Calu3 (cell line): ENCODE measurements around the gene FAM219A. TPM values are rescaled to one million over a fixed set of nuclear protein-coding genes. Genes with fewer than 3 reads are reported as not detected.

Source experiments
- BruUV-seq: library from RNA; stranded (reverse); fragments of 400-500 nt; replicated peaks from 2 replicates; lab custom pipeline; 2021; lab: Mats Ljungman, UMichigan
- CTCF ChIA-PET: fragments of 300-600 bp; sonication (Branson Sonifier 250); formaldehyde crosslinking; loops from one replicate; lab custom pipeline; 2022; ENCODE audit warnings: antibody characterized with exemption; lab: Charles Lee
- DNase-seq: peaks from one replicate; pipeline ENCODE4 v3.0.0; 2022
- H3K27ac Mint-ChIP-seq: one replicate; pipeline ENCODE4 v1.8.0; 2022; ENCODE audit warnings: mixed read lengths; ENCODE audit not compliant: unreplicated experiment
- H3K27me3 Mint-ChIP-seq: one replicate; pipeline ENCODE4 v1.8.0; 2022; ENCODE audit warnings: mixed read lengths; ENCODE audit not compliant: unreplicated experiment
- H3K36me3 Mint-ChIP-seq: one replicate; pipeline ENCODE4 v1.8.0; 2022; ENCODE audit warnings: mild to moderate bottlenecking, moderate library complexity, mixed read lengths; ENCODE audit not compliant: insufficient read depth, unreplicated experiment
- H3K4me1 Mint-ChIP-seq: one replicate; pipeline ENCODE4 v1.8.0; 2022; ENCODE audit warnings: mild to moderate bottlenecking, low read depth, mixed read lengths; ENCODE audit not compliant: unreplicated experiment
- H3K4me3 Mint-ChIP-seq: one replicate; pipeline ENCODE4 v1.8.0; 2022; ENCODE audit warnings: mild to moderate bottlenecking, low read depth, moderate library complexity, mixed read lengths; ENCODE audit not compliant: unreplicated experiment
- H3K9me3 Mint-ChIP-seq: one replicate; pipeline ENCODE4 v1.8.0; 2022; ENCODE audit warnings: low read depth, mixed read lengths; ENCODE audit not compliant: unreplicated experiment
- intact Hi-C: fragments of 100-400 bp; cut with micrococcal nuclease; formaldehyde crosslinking; loops from one replicate; pipeline ENCODE4 v1.10.0; 2022; ENCODE audit not compliant: unreplicated experiment
- total RNA-seq: library from RNA; stranded (reverse); gene quantifications from 2 replicates; pipeline ENCODE4 v1.2.3, GENCODE V29; 2022
- TF ChIP-seq, protein P1 (sequence below): fragments of 200-600 bp; IDR thresholded peaks from one replicate; pipeline ENCODE4 v1.8.0; 2022; ENCODE audit warnings: antibody characterized with exemption; ENCODE audit not compliant: unreplicated experiment

Gene FAM219A
- total RNA-seq, 1 experiment from 2014 or later = 13.1 TPM

DNA sequence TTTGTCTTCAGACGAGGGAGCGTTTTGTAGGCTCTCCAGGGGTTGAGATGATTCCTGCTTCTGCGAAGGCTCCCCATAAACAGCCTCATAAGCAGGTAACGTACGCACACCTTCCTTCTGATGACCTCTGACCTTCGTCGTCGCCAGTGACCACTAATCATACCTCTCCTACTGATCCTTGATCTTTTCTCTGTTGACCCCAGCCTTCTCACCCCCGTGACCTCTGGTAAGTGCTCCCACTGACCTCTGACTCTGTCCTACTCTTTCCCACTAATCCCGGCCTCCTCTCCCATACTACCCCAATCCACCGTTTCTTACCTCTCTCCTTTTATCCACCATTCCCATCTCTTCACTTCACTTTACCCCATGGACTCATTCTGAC, 580 bp upstream of the FAM219A start:
- Mint-ChIP-seq H3K27ac (no peak overlapping the region), H3K9me3 (no peaks in the 10 kb centered on the region), H3K36me3 (peaks cover 27% of the 10 kb centered on the region), H3K4me1 (peaks cover 13% of the 10 kb centered on the region), H3K4me3 (peak overlapping the region; percentile 88), H3K27me3 (peaks cover 37% of the 10 kb centered on the region)
- DNase-seq = no peak
- CTCF ChIA-PET = no interaction called here
- intact Hi-C loops = no loop called here
- BruUV-seq = no TSS peak
- TF ChIP-seq, protein P1, sequence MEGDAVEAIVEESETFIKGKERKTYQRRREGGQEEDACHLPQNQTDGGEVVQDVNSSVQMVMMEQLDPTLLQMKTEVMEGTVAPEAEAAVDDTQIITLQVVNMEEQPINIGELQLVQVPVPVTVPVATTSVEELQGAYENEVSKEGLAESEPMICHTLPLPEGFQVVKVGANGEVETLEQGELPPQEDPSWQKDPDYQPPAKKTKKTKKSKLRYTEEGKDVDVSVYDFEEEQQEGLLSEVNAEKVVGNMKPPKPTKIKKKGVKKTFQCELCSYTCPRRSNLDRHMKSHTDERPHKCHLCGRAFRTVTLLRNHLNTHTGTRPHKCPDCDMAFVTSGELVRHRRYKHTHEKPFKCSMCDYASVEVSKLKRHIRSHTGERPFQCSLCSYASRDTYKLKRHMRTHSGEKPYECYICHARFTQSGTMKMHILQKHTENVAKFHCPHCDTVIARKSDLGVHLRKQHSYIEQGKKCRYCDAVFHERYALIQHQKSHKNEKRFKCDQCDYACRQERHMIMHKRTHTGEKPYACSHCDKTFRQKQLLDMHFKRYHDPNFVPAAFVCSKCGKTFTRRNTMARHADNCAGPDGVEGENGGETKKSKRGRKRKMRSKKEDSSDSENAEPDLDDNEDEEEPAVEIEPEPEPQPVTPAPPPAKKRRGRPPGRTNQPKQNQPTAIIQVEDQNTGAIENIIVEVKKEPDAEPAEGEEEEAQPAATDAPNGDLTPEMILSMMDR = no peak

DNA sequence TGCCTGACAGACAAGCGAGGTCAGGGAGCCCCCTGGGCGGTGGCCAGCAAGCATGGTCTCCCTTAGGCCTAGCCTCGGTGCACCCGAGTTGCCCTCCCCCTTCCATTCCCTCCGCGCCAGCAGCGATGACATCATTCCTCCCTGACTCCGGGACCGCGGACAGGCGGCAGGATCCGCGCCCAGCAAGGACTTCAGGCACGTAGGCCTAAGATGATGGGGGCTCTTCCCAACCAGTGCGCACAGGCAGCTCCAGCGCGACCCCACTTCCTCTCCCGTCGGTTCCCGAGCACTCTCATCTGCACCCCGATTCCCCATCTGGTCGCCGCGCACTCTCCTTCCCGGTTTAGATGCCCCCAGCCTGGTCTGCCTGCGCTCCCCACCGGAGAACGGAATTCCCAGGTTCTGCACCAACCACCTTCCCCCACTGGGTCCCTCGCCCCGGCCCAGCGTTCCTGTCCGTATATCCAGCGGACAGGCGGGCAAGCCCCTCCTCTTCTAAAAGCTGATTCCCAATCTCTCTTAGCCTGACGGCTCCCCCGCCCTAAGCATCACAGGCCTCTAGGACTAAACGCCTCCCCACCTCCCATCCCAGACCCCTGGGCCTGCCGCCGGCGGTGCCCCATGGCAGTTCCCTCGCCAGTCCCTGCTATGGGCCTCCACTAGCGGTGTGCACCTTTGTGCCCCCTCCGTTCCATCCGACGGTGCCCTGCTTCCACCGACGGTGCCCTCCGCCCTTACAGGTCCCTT, 931 bp downstream of the FAM219A start:
- H3K4me3 Mint-ChIP-seq = peak overlapping the region; percentile 88
- intact Hi-C loops = no loop called here
- peaks cover 17% of the 10 kb centered on the region for H3K4me1 Mint-ChIP-seq
- peak; percentile 44 for DNase-seq
- peaks cover 27% of the 10 kb centered on the region for H3K36me3 Mint-ChIP-seq
- TF ChIP-seq, protein P1 = no peak
- H3K27ac Mint-ChIP-seq = peak overlapping the region; percentile 77
- H3K9me3 Mint-ChIP-seq = no peaks in the 10 kb centered on the region
- peaks cover 35% of the 10 kb centered on the region for H3K27me3 Mint-ChIP-seq
- BruUV-seq = no TSS peak
- CTCF ChIA-PET = interaction anchor here (0.6 kb wide), 1 partner anchor 27 kb away, joined by 4 read pairs; no protein-coding TSS in a partner anchor

- TF ChIP-seq, protein P1 = no peak
- intact Hi-C loops = no loop called here
- BruUV-seq = TSS peak; percentile 47
- Mint-ChIP-seq H3K27me3 (peaks cover 28% of the 10 kb centered on the region), H3K36me3 (peaks cover 27% of the 10 kb centered on the region), H3K4me1 (peaks cover 22% of the 10 kb centered on the region), H3K27ac (no peak overlapping the region), H3K9me3 (no peaks in the 10 kb centered on the region), H3K4me3 (peak overlapping the region; percentile 88)
- DNase-seq = no peak
- CTCF ChIA-PET = no interaction called here
These were observed 1.6 kb downstream of the FAM219A start for GRCh38 chr9:34456746-34457145.

DNA sequence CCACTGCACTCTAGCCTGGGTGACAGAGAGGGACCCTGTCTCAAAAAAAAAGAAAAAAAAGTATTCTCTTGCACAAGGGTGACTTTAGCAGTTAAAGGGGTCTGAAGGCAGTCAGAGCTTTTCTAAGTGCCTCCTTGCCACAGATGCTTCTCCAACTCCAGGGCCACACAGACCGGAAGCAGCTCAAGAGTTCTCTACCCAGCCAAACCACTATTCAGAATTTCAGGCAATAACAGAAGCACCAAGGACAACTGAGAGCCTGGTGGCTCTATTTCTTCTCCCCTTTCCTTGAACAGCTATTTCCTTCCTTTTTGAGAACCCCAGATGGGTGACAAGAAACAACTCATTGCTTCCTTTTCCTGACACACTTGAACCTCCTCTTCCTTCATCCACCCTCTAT, 2.2 kb downstream of the FAM219A start:
- intact Hi-C loops = no loop called here
- H3K9me3 Mint-ChIP-seq = no peaks in the 10 kb centered on the region
- peaks cover 22% of the 10 kb centered on the region for H3K27me3 Mint-ChIP-seq
- peaks cover 27% of the 10 kb centered on the region for H3K36me3 Mint-ChIP-seq
- no peak overlapping the region for H3K4me3 Mint-ChIP-seq
- H3K27ac Mint-ChIP-seq = no peak overlapping the region
- BruUV-seq = no TSS peak
- TF ChIP-seq, protein P1 = no peak
- CTCF ChIA-PET = no interaction called here
- DNase-seq = no peak
- H3K4me1 Mint-ChIP-seq = peaks cover 28% of the 10 kb centered on the region
